ENCODE results near the gene PCDH12.

PCDH12 gene

DNA sequence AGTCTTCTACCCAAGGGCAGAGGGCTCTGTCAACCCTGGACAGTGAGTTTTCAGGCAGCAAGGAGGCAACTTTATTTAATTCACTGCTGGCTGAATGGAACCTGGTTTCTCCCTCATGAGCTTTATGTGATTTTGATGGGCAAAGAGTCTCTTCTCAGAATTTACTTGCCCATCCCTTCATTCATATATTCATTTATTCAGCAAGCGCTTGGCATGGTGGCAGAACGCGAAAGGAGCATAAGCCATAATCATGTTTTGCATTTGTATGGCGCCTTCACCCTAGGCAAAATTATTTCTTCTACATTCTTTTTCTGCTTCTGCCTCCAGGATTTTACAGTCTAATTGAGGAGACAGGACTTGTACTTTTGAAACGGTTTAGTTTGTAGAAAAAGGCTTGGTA is 26.3 kb downstream of the PCDH12 start:
- no peak overlapping the region for H3K9ac ChIP-seq (ENCODE audit: low read depth, low read length, poor library complexity, severe bottlenecking)
- H4K20me1 ChIP-seq (ENCODE audit: insufficient read depth, low read length, poor library complexity, severe bottlenecking): peaks cover 6% of the 10 kb centered on the region
- peaks cover 3% of the 10 kb centered on the region for H3K4me1 ChIP-seq (ENCODE audit: insufficient read depth, low read length, poor library complexity, severe bottlenecking)
- no peaks in the 10 kb centered on the region for H3F3A ChIP-seq (ENCODE audit: low read depth)
- no peak overlapping the region for H2AFZ ChIP-seq (ENCODE audit: low read length)
- TF ChIP-seq EZH2phosphoT487 (IDR thresholded peaks at IDR 0.05; ENCODE audit: borderline replicate concordance): no peak
- TF ChIP-seq, protein P1, sequence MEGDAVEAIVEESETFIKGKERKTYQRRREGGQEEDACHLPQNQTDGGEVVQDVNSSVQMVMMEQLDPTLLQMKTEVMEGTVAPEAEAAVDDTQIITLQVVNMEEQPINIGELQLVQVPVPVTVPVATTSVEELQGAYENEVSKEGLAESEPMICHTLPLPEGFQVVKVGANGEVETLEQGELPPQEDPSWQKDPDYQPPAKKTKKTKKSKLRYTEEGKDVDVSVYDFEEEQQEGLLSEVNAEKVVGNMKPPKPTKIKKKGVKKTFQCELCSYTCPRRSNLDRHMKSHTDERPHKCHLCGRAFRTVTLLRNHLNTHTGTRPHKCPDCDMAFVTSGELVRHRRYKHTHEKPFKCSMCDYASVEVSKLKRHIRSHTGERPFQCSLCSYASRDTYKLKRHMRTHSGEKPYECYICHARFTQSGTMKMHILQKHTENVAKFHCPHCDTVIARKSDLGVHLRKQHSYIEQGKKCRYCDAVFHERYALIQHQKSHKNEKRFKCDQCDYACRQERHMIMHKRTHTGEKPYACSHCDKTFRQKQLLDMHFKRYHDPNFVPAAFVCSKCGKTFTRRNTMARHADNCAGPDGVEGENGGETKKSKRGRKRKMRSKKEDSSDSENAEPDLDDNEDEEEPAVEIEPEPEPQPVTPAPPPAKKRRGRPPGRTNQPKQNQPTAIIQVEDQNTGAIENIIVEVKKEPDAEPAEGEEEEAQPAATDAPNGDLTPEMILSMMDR (conservative IDR thresholded peaks at IDR 0.05; ENCODE audit: low read length): no peak
- no peaks in the 10 kb centered on the region for H3K9me3 ChIP-seq (ENCODE audit: insufficient read depth, low read depth, low read length)
- H3K9me2 ChIP-seq (replicated peaks; ENCODE audit: low read depth, low read length): no peaks in the 10 kb centered on the region
- peaks cover 88% of the 10 kb centered on the region; the same call in 1 of the 2 replicates for H3K36me3 ChIP-seq (ENCODE audit: insufficient read depth, low read length)
- H3K79me2 ChIP-seq (ENCODE audit: insufficient read depth, low read length): peaks cover 4% of the 10 kb centered on the region; the same call in 1 of the 2 replicates
- no peaks in the 10 kb centered on the region for H3K27me3 ChIP-seq (ENCODE audit: insufficient read depth, low read length, poor library complexity, severe bottlenecking)
- no peak overlapping the region for H3K4me3 ChIP-seq (ENCODE audit: low read length, poor library complexity, severe bottlenecking)
- H3K4me2 ChIP-seq (ENCODE audit: low read depth, low read length, poor library complexity, severe bottlenecking): no peak overlapping the region

DNA sequence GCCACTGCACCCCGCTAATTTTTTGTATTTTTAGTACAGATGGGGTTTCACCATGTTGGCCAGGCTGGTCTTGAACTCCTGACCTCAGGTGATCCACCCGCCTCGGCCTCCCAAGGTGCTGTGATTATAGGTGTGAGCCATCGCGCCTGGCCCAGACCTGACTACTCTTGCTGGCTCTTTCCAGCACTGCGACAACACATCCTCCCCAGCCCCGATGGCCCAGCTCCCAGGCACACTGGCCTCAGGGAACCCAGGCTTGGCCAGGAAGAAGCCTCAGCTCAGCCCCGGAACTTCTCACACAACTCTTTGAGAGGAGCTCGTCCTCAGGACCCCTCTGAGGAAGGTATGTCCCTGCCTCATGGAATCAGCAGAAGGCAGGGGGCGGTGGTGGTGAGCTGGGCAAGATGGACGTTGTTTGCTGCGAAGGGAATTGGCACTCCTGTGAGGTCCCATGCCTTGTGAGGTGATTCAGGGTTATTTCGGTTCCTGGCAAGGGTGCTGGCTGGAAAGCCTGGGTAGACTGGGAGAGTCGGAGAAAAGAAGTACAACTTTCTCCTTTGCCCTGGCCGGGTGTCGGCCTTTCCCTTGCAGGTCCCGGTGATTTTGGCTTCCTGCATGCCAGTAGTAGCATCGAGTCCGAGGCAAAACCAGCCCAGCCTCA is 28.5 kb downstream of the PCDH12 start:
- Histone ChIP-seq H3K79me2 (ENCODE audit: insufficient read depth, low read length) (peaks cover 18% of the 10 kb centered on the region), H3K9ac (ENCODE audit: low read depth, low read length, poor library complexity, severe bottlenecking) (no peak overlapping the region), H3K9me3 (ENCODE audit: insufficient read depth, low read depth, low read length) (no peaks in the 10 kb centered on the region), H3F3A (ENCODE audit: low read depth) (no peaks in the 10 kb centered on the region), H4K20me1 (ENCODE audit: insufficient read depth, low read length, poor library complexity, severe bottlenecking) (peaks cover 12% of the 10 kb centered on the region), H3K4me3 (ENCODE audit: low read length, poor library complexity, severe bottlenecking) (no peak overlapping the region), H3K27me3 (ENCODE audit: insufficient read depth, low read length, poor library complexity, severe bottlenecking) (no peaks in the 10 kb centered on the region), H3K9me2 (replicated peaks; ENCODE audit: low read depth, low read length) (no peaks in the 10 kb centered on the region), H3K36me3 (ENCODE audit: insufficient read depth, low read length) (peaks cover 75% of the 10 kb centered on the region; the same call in 1 of the 2 replicates), H3K4me2 (ENCODE audit: low read depth, low read length, poor library complexity, severe bottlenecking) (no peak overlapping the region), H2AFZ (ENCODE audit: low read length) (no peak overlapping the region), H3K4me1 (ENCODE audit: insufficient read depth, low read length, poor library complexity, severe bottlenecking) (peaks cover 6% of the 10 kb centered on the region)
- TF ChIP-seq, protein P1 (conservative IDR thresholded peaks at IDR 0.05; ENCODE audit: low read length): no peak
- no peak for TF ChIP-seq EZH2phosphoT487 (IDR thresholded peaks at IDR 0.05; ENCODE audit: borderline replicate concordance)

DNA sequence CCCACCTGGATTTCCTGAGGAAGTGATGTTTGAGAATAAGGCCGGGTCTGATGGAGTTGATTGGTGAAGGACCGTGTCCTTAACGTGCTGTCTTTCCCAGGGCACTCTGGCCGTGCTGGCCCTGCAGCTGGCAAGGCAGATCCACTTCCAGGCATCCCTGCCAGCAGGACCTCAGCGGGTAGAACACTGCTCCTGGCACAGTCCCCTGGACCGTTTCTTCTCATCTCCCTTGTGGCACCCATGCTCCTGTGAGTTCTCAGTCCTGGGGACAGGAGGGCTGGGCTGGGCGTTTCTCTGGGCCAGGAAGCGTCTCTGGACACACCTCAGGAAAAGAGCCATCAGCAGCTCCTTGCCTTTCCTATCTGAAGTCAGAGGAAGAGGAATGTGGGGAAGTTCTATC is 30.0 kb downstream of the PCDH12 start:
- Histone ChIP-seq H3K36me3 (ENCODE audit: insufficient read depth, low read length) (peaks cover 61% of the 10 kb centered on the region; the same call in 1 of the 2 replicates), H3K9me3 (ENCODE audit: insufficient read depth, low read depth, low read length) (no peaks in the 10 kb centered on the region), H3K4me3 (ENCODE audit: low read length, poor library complexity, severe bottlenecking) (no peak overlapping the region), H3K4me1 (ENCODE audit: insufficient read depth, low read length, poor library complexity, severe bottlenecking) (peaks cover 8% of the 10 kb centered on the region), H4K20me1 (ENCODE audit: insufficient read depth, low read length, poor library complexity, severe bottlenecking) (peaks cover 17% of the 10 kb centered on the region), H3K79me2 (ENCODE audit: insufficient read depth, low read length) (peaks cover 26% of the 10 kb centered on the region), H2AFZ (ENCODE audit: low read length) (no peak overlapping the region), H3K9me2 (replicated peaks; ENCODE audit: low read depth, low read length) (no peaks in the 10 kb centered on the region), H3K27me3 (ENCODE audit: insufficient read depth, low read length, poor library complexity, severe bottlenecking) (no peaks in the 10 kb centered on the region), H3F3A (ENCODE audit: low read depth) (no peaks in the 10 kb centered on the region), H3K4me2 (ENCODE audit: low read depth, low read length, poor library complexity, severe bottlenecking) (no peak overlapping the region), H3K9ac (ENCODE audit: low read depth, low read length, poor library complexity, severe bottlenecking) (no peak overlapping the region)
- TF ChIP-seq EZH2phosphoT487 (IDR thresholded peaks at IDR 0.05; ENCODE audit: borderline replicate concordance): no peak
- TF ChIP-seq, protein P1 (conservative IDR thresholded peaks at IDR 0.05; ENCODE audit: low read length): no peak

Data from Loucy (cell line).